HG02943 (cell line): ENCODE measurements around the gene KBTBD2.
A peak's percentile ranks its signal among the peaks of the same experiment; 100 is the strongest.
"Not testable (repeated sequence)": the region's sequence is repeated elsewhere in the genome, so short reads cannot be mapped to it uniquely, and the experiment has no call there.

Experiments
- ATAC-seq: cut with Tn5 transposase; IDR thresholded peaks from one replicate; pipeline ENCODE4 v1.9.1; 2021; ENCODE audit warnings: mild to moderate bottlenecking, low read depth, moderate library complexity; ENCODE audit not compliant: unreplicated experiment

KBTBD2 gene

GRCh38 chr7:32858648-32859047 is 32.9 kb downstream of the KBTBD2 start:
- no peak for ATAC-seq

DNA sequence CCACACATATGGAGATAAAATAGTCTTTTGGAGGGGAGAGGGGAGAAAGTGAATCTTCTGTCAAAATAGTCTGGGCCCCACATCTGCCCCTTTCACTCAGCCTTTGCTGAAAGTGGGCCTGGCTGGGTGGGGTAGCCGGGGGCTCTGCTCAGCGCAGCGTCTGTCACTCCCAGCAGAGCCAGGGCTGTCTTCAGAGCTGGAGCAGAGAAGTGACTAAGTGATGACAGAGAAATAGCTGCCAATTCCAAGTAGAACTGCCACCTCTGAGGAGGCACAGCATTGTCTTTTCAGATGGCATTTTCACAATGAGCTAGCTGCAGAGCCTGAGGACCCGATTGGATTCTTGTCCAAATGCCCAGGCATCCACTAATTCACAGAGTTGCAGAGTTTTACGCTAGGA is 34.5 kb downstream of the KBTBD2 start:
- not testable (repeated sequence) for ATAC-seq

- not testable (repeated sequence) for ATAC-seq
These were observed 35.5 kb downstream of the KBTBD2 start for GRCh38 chr7:32855837-32856775.

DNA sequence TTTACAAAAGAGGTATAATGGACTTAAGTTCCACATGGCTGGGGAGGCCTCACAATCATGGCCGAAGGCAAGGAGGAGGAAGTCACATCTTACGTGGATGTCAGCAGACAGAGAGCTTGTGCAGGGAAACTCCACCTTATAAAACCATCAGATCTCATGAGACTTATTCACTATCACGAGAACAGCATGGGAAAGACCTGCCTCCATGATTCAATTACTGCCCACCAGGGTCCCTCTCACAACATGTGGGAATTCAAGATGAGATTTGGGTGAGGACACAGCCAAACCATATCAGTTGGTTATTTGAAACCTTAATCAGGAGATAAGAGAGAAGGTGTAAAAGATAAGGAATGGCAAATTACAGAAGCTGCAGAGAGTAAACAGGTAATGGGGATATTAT is 40.9 kb downstream of the KBTBD2 start:
- not testable (repeated sequence) for ATAC-seq

- ATAC-seq, result not testable (repeated sequence)
These were observed 42.9 kb downstream of the KBTBD2 start for GRCh38 chr7:32848655-32849054.

- peak; percentile 100 for ATAC-seq
These were observed 44.8 kb downstream of the KBTBD2 start for GRCh38 chr7:32846630-32847225.

GRCh38 chr7:32844748-32845147 is 46.8 kb downstream of the KBTBD2 start:
- not testable (repeated sequence) for ATAC-seq

GRCh38 chr7:32843763-32844162 is 47.8 kb downstream of the KBTBD2 start:
- not testable (repeated sequence) for ATAC-seq

- not testable (repeated sequence) for ATAC-seq
These were observed 51.7 kb downstream of the KBTBD2 start for GRCh38 chr7:32839846-32840245.

DNA sequence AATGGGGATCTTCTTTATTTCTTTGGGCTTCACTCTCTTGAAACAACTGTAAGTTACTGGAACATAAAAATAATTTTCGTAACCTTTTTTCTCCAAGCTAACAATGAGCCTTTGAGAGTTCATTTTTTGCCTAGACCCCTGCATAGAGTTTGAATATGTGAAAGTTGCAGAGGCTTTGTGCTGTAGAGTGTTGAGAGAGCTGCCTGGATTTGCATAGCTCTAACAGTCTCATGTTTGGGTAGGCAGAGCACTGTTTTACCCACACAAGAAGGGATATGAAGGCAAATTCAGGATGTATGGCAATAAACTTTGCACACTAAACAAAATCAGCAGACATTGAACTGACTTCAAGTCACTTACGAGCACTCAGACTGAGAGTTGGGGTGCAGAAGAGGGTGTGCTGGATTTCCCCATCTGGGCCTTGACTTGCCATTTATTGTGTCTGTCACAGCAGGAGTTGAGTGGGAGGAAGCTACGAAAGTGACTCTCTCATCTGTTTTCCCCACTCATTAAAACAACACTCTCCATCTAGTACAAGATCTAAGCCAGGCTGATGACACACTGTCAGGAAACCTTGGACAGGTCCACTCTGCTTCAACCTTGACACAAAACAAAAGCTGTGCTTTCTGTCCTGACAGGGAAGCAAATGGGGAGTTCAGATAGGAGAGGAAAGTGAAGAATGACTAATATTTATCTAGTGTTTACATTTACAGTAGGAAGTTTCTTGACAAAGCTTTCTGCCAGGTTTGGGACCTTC is 62.4 kb downstream of the KBTBD2 start:
- ATAC-seq, result not testable (repeated sequence)
